Panc1 (cell line): ENCODE measurements around the gene P2RX4. TPM values are rescaled to one million over a fixed set of nuclear protein-coding genes. Genes with fewer than 3 reads are reported as not detected.
"Not testable (repeated sequence)": the region's sequence is repeated elsewhere in the genome, so short reads cannot be mapped to it uniquely, and the experiment has no call there.

Source experiments
- ATAC-seq: fragments of 200-7000 bp; cut with Tn5 transposase; 2 replicates; pipeline ENCODE4 v1.9.1; 2020; ENCODE audit warnings: mild to moderate bottlenecking, moderate library complexity
- BruUV-seq: library from RNA; stranded (reverse); fragments of 400-500 nt; replicated peaks from 2 replicates; lab custom pipeline; 2021; lab: Mats Ljungman, UMichigan
- CTCF ChIA-PET: fragments of 300-600 bp; sonication (Branson Sonifier 250); formaldehyde crosslinking; loops from one replicate; lab custom pipeline; 2022; ENCODE audit warnings: antibody characterized with exemption; lab: Charles Lee
- POLR2A ChIA-PET: fragments of 300-600 bp; sonication (Branson Sonifier 250); formaldehyde crosslinking; loops from one replicate; lab custom pipeline; 2022; ENCODE audit warnings: antibody characterized with exemption; lab: Charles Lee
- DNase-seq: peaks from one replicate; pipeline ENCODE4 v3.0.0-alpha.2; 2010; ENCODE audit warnings: low read depth, low spot score
- H3K27ac ChIP-seq: 2 replicates; pipeline ENCODE4 v1.5.1; 2011; ENCODE audit warnings: mild to moderate bottlenecking, low read length, inconsistent platforms
- H3K27me3 ChIP-seq: fragments of 200-500 bp; sonication (Bioruptor generic); 2 replicates; pipeline ENCODE4 v1.6.0; 2014; ENCODE audit warnings: low read length, inconsistent platforms; ENCODE audit not compliant: control insufficient read depth, insufficient read depth
- H3K36me3 ChIP-seq: fragments of 200-500 bp; sonication (Bioruptor generic); 2 replicates; pipeline ENCODE4 v1.5.1; 2014; ENCODE audit warnings: inconsistent platforms, mild to moderate bottlenecking, low read length, moderate library complexity; ENCODE audit not compliant: control insufficient read depth, insufficient read depth
- H3K4me1 ChIP-seq: 2 replicates; pipeline ENCODE4 v1.5.1; 2011; ENCODE audit warnings: inconsistent platforms, mild to moderate bottlenecking, low read length, moderate library complexity; ENCODE audit not compliant: control insufficient read depth, insufficient read depth
- H3K4me3 ChIP-seq, 2 experiments: 2 replicates each; pipeline ENCODE4 v1.5.1; 2011 to 2012; ENCODE audit warnings: low read depth in 2 of 2, low read length in 2 of 2, mild to moderate bottlenecking in 2 of 2, inconsistent platforms in 1 of 2, moderate library complexity in 1 of 2
- H3K9me3 ChIP-seq: fragments of 200-500 bp; sonication (Bioruptor generic); 2 replicates; pipeline ENCODE4 v1.5.1; 2014; ENCODE audit warnings: low read depth, mild to moderate bottlenecking, inconsistent platforms, low read length, moderate library complexity; ENCODE audit not compliant: control insufficient read depth, insufficient read depth
- CTCF ChIP-seq: fragments of 450-650 bp; IDR thresholded peaks from 2 replicates; pipeline ENCODE4 v1.5.1; 2017; ENCODE audit warnings: mild to moderate bottlenecking
- POLR2AphosphoS5 ChIP-seq: IDR thresholded peaks from 2 replicates; pipeline ENCODE4 v1.6.1; 2012; ENCODE audit warnings: mild to moderate bottlenecking, low read depth, low read length, moderate library complexity
- REST ChIP-seq, 2 experiments: IDR thresholded peaks; 2 replicates each; pipeline ENCODE4 v1.6.1; 2011 to 2012; ENCODE audit warnings: low read depth in 2 of 2, control low read depth in 1 of 2, low read length in 1 of 2, mild to moderate bottlenecking in 1 of 2, moderate library complexity in 1 of 2; ENCODE audit not compliant: insufficient read depth in 1 of 2
- SIN3A ChIP-seq: IDR thresholded peaks from 2 replicates; pipeline ENCODE4 v1.6.1; 2012; ENCODE audit warnings: low read depth, mild to moderate bottlenecking, low read length, moderate library complexity, borderline replicate concordance; ENCODE audit not compliant: insufficient read depth
- TCF7L2 ChIP-seq: IDR thresholded peaks from 2 replicates; pipeline ENCODE4 v1.6.1; 2011; ENCODE audit warnings: mild to moderate bottlenecking, low read depth, low read length, inconsistent platforms
- in situ Hi-C: cut with HindIII; loops from 2 replicates; pipeline ENCODE4 v1.10.0; 2016; ENCODE audit warnings: low sequenced_read_pairs, low pct_unique_long_range_greater_than_20kb
- intact Hi-C: fragments of 100-400 bp; cut with micrococcal nuclease; formaldehyde crosslinking; loops from one replicate; pipeline ENCODE4 v1.10.0; 2022; ENCODE audit not compliant: unreplicated experiment
- total RNA-seq: library from RNA; stranded (reverse); gene quantifications from one replicate; pipeline ENCODE4 v1.2.1, GENCODE V29; 2021; ENCODE audit not compliant: unreplicated experiment

The P2RX4 gene
- total RNA-seq, 1 experiment from 2014 or later, result 12.4 TPM

- no TSS peak for BruUV-seq
- H3K4me3 ChIP-seq, result no peak overlapping the region
- TF ChIP-seq SIN3A (no peak), REST (IDR thresholded peaks at IDR 0.05; ENCODE audit: insufficient read depth in 1 of 2, low read depth in 2 of 2, low read length in 1 of 2) (no peak), TCF7L2 (no peak), CTCF (no peak), POLR2AphosphoS5 (no peak)
- no peaks in the 10 kb centered on the region for H3K36me3 ChIP-seq
- no peaks in the 10 kb centered on the region for H3K27me3 ChIP-seq
- no peak for ATAC-seq
- POLR2A ChIA-PET, result no interaction called here
- H3K27ac ChIP-seq, result no peak overlapping the region
- CTCF ChIA-PET, result no interaction called here
- in situ Hi-C loops, result no loop called here
- no peak for DNase-seq
- intact Hi-C loops, result no loop called here
- no peaks in the 10 kb centered on the region for H3K4me1 ChIP-seq
- H3K9me3 ChIP-seq, result no peaks in the 10 kb centered on the region
Observed at GRCh38 chr12:121282072-121282742, 72.3 kb downstream of the P2RX4 start.

- H3K4me3 ChIP-seq, intact Hi-C loops, H3K27ac ChIP-seq, H3K27me3 ChIP-seq, in situ Hi-C loops, H3K9me3 ChIP-seq, BruUV-seq, ATAC-seq, CTCF ChIA-PET, DNase-seq, H3K36me3 ChIP-seq, H3K4me1 ChIP-seq: not testable (repeated sequence)
- POLR2A ChIA-PET, result interaction anchor here (0.7 kb wide), 1 partner anchor 88 kb away, joined by 3 read pairs; no protein-coding TSS in a partner anchor
Observed at GRCh38 chr12:121282910-121283309, 73.0 kb downstream of the P2RX4 start.

DNA sequence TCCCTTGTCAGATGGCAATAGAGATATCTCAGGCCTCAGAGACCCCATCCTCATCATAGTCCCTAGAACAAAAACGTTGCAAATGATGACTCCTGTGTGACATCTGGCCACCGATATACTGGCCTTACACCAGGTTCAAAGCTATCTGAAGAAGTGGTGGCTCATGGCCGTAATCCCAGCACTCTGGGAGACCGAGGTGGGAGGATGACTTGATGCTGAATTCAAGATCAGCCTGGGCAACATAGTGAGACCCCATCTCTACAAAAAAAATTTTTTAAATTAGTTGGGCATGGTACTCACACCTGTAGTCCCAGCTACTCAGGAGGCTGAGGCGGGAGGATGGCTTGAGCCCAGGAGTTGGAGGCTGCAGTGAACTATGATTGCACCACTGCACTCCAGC, 73.5 kb downstream of the P2RX4 start:
- in situ Hi-C loops, result no loop called here

More for the DNA sequence above, 73.5 kb downstream of the P2RX4 start:
- no peak for TF ChIP-seq CTCF
- no peak for TF ChIP-seq REST (IDR thresholded peaks at IDR 0.05; ENCODE audit: insufficient read depth in 1 of 2, low read depth in 2 of 2, low read length in 1 of 2)
- no peak for TF ChIP-seq TCF7L2
- no peak for TF ChIP-seq POLR2AphosphoS5
- TF ChIP-seq SIN3A, result no peak
- intact Hi-C loops, result no loop called here
- DNase-seq (no peak), ATAC-seq (no peak)
- Histone ChIP-seq H3K9me3 (no peaks in the 10 kb centered on the region), H3K27me3 (no peaks in the 10 kb centered on the region), H3K4me3 (no peak overlapping the region), H3K36me3 (no peaks in the 10 kb centered on the region), H3K27ac (no peak overlapping the region), H3K4me1 (no peaks in the 10 kb centered on the region)
- no TSS peak for BruUV-seq
- ChIA-PET CTCF (no interaction called here), POLR2A (interaction anchor here (0.7 kb wide), 1 partner anchor 89 kb away, joined by 3 read pairs; no protein-coding TSS in a partner anchor)
